ENCODE data around the gene ACER3.
A peak's percentile ranks its signal among the peaks of the same experiment; 100 is the strongest.

ACER3 gene

GRCh38 chr11:76918941-76919386 lies 58.2 kb downstream of the ACER3 start:
- Mint-ChIP-seq H3K27ac (no peak overlapping the region), H3K9me3 (no peaks in the 10 kb centered on the region), H3K4me1 (peaks cover 7% of the 10 kb centered on the region), H3K27me3 (ENCODE audit: low read depth) (no peaks in the 10 kb centered on the region), H3K36me3 (ENCODE audit: low read depth) (no peaks in the 10 kb centered on the region), H3K4me3 (peak overlapping the region in 1 of 3 experiments; percentile 20)
- TF ChIP-seq, protein P1, sequence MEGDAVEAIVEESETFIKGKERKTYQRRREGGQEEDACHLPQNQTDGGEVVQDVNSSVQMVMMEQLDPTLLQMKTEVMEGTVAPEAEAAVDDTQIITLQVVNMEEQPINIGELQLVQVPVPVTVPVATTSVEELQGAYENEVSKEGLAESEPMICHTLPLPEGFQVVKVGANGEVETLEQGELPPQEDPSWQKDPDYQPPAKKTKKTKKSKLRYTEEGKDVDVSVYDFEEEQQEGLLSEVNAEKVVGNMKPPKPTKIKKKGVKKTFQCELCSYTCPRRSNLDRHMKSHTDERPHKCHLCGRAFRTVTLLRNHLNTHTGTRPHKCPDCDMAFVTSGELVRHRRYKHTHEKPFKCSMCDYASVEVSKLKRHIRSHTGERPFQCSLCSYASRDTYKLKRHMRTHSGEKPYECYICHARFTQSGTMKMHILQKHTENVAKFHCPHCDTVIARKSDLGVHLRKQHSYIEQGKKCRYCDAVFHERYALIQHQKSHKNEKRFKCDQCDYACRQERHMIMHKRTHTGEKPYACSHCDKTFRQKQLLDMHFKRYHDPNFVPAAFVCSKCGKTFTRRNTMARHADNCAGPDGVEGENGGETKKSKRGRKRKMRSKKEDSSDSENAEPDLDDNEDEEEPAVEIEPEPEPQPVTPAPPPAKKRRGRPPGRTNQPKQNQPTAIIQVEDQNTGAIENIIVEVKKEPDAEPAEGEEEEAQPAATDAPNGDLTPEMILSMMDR (IDR thresholded peaks at IDR 0.05; ENCODE audit: unreplicated experiment in 3 of 3), result peak; percentile 68 to 81 (median 75)

DNA sequence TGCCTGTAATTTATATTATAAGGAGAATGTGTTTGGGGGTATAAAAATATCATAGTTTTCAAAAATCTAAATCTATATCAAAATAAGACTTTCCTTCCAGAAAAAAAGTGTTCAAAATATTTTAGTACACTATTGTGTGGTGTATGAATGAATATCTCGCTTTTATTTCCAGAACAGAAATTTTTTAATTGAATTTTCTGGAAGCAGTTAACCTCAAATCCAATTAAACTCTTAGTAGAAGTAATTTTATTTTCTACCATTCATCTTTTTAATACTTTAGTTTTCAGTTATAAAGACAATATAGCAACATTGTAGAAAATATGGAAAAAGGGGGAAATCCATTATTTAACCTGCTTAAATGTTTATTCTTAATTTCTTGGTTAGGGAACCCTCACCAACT lies 58.7 kb downstream of the ACER3 start:
- H3K9me3 Mint-ChIP-seq, result no peaks in the 10 kb centered on the region
- H3K4me1 Mint-ChIP-seq, result peaks cover 7% of the 10 kb centered on the region
- no peak overlapping the region for H3K4me3 Mint-ChIP-seq
- H3K36me3 Mint-ChIP-seq (ENCODE audit: low read depth), result no peaks in the 10 kb centered on the region
- H3K27ac Mint-ChIP-seq, result no peak overlapping the region
- H3K27me3 Mint-ChIP-seq (ENCODE audit: low read depth), result no peaks in the 10 kb centered on the region
- TF ChIP-seq, protein P1 (IDR thresholded peaks at IDR 0.05; ENCODE audit: unreplicated experiment in 3 of 3), result no peak

DNA sequence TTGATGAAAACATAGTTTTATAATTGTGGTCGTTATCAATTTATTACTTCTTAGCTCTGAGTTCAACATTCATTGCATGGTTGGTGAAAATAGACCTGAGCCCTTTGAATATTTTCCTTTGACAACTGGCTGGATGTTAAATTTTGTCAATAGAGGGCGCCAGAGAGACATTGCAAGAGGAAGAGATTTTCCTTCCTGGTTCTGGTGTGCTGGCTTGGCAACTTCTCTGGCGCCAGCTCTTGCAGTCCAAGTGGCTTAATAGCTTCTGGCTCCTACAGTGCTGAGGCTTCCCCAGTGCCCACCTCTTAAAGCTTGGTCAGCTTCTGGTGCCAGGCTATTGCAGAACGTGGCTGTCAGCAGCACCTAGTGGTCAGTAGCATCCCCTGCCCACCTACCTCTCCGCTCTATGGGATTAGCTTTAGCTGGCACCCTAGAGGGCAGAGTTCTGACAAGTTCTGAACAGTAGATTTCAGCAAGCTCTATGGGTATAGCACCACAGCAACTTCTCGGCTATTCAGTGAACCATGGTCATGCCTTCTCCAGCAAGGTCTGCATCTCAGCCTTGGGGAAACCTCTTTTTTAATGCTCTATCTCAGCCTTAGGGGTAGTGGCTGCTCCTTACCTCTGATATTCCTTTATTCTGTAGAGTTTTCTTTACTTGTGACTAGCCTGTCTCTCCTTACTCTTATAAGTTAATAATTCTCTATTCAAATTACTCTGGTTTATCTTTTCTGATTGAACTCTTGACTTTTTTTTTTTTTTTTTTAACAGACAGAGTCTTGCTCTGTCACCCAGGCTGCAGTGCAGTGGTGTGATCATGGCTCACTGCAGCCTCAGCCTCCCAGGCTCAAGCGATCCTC lies 59.4 kb downstream of the ACER3 start:
- TF ChIP-seq, protein P1 (IDR thresholded peaks at IDR 0.05; ENCODE audit: unreplicated experiment in 3 of 3), result peak; percentile 84 to 91 (median 86)
- Mint-ChIP-seq H3K27me3 (ENCODE audit: low read depth) (no peaks in the 10 kb centered on the region), H3K4me1 (peaks cover 7% of the 10 kb centered on the region), H3K4me3 (no peak overlapping the region), H3K9me3 (no peaks in the 10 kb centered on the region), H3K36me3 (ENCODE audit: low read depth) (no peaks in the 10 kb centered on the region), H3K27ac (peak overlapping the region in 2 of 3 experiments; percentile 49 to 88)

DNA sequence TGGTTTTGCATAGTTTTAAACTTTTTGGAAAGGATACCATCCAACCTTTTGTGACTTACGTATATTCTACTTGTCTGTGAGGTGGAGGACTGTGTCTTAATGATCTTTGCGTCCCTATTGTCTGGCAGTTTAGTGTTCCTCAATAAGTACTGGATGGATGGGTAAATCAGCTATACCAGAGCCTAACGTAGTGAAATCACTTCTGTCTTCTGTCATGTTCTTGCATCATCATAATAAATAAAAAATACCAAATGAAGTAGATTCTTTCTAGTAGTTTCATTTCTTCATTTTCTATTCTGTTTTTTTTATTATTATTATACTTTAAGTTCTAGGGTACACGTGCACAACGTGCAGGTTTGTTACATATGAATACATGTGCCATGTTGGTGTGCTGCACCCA lies 66.4 kb downstream of the ACER3 start:
- peaks cover 7% of the 10 kb centered on the region for H3K9me3 Mint-ChIP-seq
- peaks cover 24% of the 10 kb centered on the region for H3K36me3 Mint-ChIP-seq (ENCODE audit: low read depth)
- TF ChIP-seq, protein P1 (IDR thresholded peaks at IDR 0.05; ENCODE audit: unreplicated experiment in 3 of 3), result no peak
- no peaks in the 10 kb centered on the region for H3K27me3 Mint-ChIP-seq (ENCODE audit: low read depth)
- H3K4me3 Mint-ChIP-seq, result no peak overlapping the region
- H3K4me1 Mint-ChIP-seq, result no peaks in the 10 kb centered on the region
- no peak overlapping the region for H3K27ac Mint-ChIP-seq

GRCh38 chr11:76935042-76935441 lies 74.3 kb downstream of the ACER3 start:
- no peak overlapping the region for H3K4me3 Mint-ChIP-seq
- TF ChIP-seq, protein P1 (IDR thresholded peaks at IDR 0.05; ENCODE audit: unreplicated experiment in 3 of 3), result no peak
- H3K36me3 Mint-ChIP-seq (ENCODE audit: low read depth), result peaks cover 59% of the 10 kb centered on the region
- H3K27me3 Mint-ChIP-seq (ENCODE audit: low read depth), result no peaks in the 10 kb centered on the region
- peaks cover 35% of the 10 kb centered on the region for H3K9me3 Mint-ChIP-seq
- no peak overlapping the region for H3K27ac Mint-ChIP-seq
- H3K4me1 Mint-ChIP-seq, result no peaks in the 10 kb centered on the region

DNA sequence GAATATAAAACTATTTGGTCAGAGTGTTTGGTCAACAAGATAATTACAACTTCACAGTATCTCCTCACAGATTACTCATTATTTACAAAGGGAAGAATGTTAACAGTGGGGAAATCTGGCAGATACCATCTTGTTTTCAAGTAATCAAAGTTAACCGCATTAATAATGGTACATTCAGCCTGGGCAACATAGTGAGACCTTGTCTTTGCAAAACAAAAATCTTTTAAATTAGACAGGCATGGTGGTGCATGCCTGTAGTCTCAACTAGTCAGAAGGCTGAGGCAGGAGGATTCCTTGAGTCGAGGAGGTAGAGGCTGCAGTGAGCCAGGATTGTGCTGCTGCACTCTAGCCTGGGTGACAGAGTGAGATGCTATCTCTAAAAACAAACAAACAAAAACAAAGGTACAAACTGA lies 78.5 kb downstream of the ACER3 start:
- no peak overlapping the region for H3K27ac Mint-ChIP-seq
- H3K4me1 Mint-ChIP-seq, result no peaks in the 10 kb centered on the region
- H3K27me3 Mint-ChIP-seq (ENCODE audit: low read depth), result no peaks in the 10 kb centered on the region
- H3K9me3 Mint-ChIP-seq, result peaks cover 38% of the 10 kb centered on the region
- TF ChIP-seq, protein P1 (IDR thresholded peaks at IDR 0.05; ENCODE audit: unreplicated experiment in 3 of 3), result no peak
- H3K36me3 Mint-ChIP-seq (ENCODE audit: low read depth), result peaks cover 39% of the 10 kb centered on the region
- no peak overlapping the region for H3K4me3 Mint-ChIP-seq

All from nephron (organoid).